CD14-positive monocyte (primary cell): ENCODE data around the gene NTNG1. TPM values are rescaled to one million over a fixed set of nuclear protein-coding genes. Genes with fewer than 3 reads are reported as not detected.

ENCODE experiments used
- DNase-seq, 3 donors: peaks; one replicate each; pipeline ENCODE4 v3.0.0-alpha.2; 2011 to 2022
- H2AFZ ChIP-seq: 2 replicates; pipeline ENCODE4 v1.6.0; 2012; ENCODE audit warnings: mild to moderate bottlenecking, low read depth, low read length, inconsistent platforms; ENCODE audit not compliant: insufficient read depth, poor library complexity, severe bottlenecking
- H3K27ac ChIP-seq, 2 donors: 1 replicate in 1 of 2; 2 replicates in 1 of 2; pipeline ENCODE4 v1.5.1; 2012 to 2013; ENCODE audit warnings: low read length in 2 of 2, control low read depth in 1 of 2, inconsistent platforms in 1 of 2, low read depth in 1 of 2, mild to moderate bottlenecking in 1 of 2
- H3K27me3 ChIP-seq, 2 donors: one replicate each; pipeline versions ENCODE4 v1.6.0 to v1.6.1; 2011 to 2013; ENCODE audit warnings: low read length in 2 of 2; ENCODE audit not compliant: control insufficient read depth in 2 of 2, insufficient read depth in 2 of 2
- H3K36me3 ChIP-seq, 2 donors: replicated peaks in 1 of 2; 1 replicate in 1 of 2; 2 replicates in 1 of 2; pipeline versions ENCODE4 v1.5.1 to v1.6.1; 2012 to 2013; ENCODE audit warnings: low read length in 2 of 2, control low read depth in 1 of 2, inconsistent platforms in 1 of 2, mild to moderate bottlenecking in 1 of 2; ENCODE audit not compliant: insufficient read depth in 2 of 2, control insufficient read depth in 1 of 2
- H3K4me1 ChIP-seq, 2 donors: 1 replicate in 1 of 2; 2 replicates in 1 of 2; pipeline versions ENCODE4 v1.5.1 to v1.6.1; 2012 to 2013; ENCODE audit warnings: low read length in 2 of 2, control low read depth in 1 of 2, inconsistent platforms in 1 of 2, mild to moderate bottlenecking in 1 of 2, moderate library complexity in 1 of 2; ENCODE audit not compliant: insufficient read depth in 2 of 2, control insufficient read depth in 1 of 2
- H3K4me2 ChIP-seq: replicated peaks from 2 replicates; pipeline ENCODE3; 2012; ENCODE audit warnings: low read length, moderate library complexity, mild to moderate bottlenecking; ENCODE audit not compliant: poor library complexity, severe bottlenecking; ENCODE audit errors: extremely low read depth
- H3K4me3 ChIP-seq, 3 experiments: fragments of 200-600 bp in 1 of 3; sonication (generic) in 1 of 3; replicated peaks in 1 of 3; 1 replicate in 2 of 3; 2 replicates in 1 of 3; pipeline ENCODE4 v1.5.1; 2011 to 2013; ENCODE audit warnings: low read length in 3 of 3, mild to moderate bottlenecking in 3 of 3, control low read depth in 2 of 3, low read depth in 2 of 3, inconsistent platforms in 1 of 3, moderate library complexity in 1 of 3
- H3K79me2 ChIP-seq: 2 replicates; pipeline ENCODE4 v1.6.0; 2012; ENCODE audit warnings: mild to moderate bottlenecking, control low read depth, inconsistent platforms, low read length, moderate library complexity; ENCODE audit not compliant: insufficient read depth
- H3K9ac ChIP-seq: 2 replicates; pipeline ENCODE4 v1.6.0; 2017; ENCODE audit warnings: low read length, mild to moderate bottlenecking; ENCODE audit not compliant: insufficient read depth, poor library complexity, severe bottlenecking
- H3K9me3 ChIP-seq, 2 donors: replicated peaks in 1 of 2; 1 replicate in 1 of 2; 2 replicates in 1 of 2; pipeline versions ENCODE4 v1.5.1 to v1.6.1; 2012 to 2013; ENCODE audit warnings: low read length in 2 of 2, control low read depth in 1 of 2; ENCODE audit not compliant: control insufficient read depth in 1 of 2, insufficient read depth in 1 of 2
- H4K20me1 ChIP-seq: 2 replicates; pipeline ENCODE4 v1.6.0; 2012; ENCODE audit warnings: mild to moderate bottlenecking, low read length, control low read depth, moderate library complexity; ENCODE audit not compliant: insufficient read depth
- H3K27ac Mint-ChIP-seq, 7 donors: one replicate each; pipeline ENCODE4 v1.8.0; 2020; ENCODE audit warnings: mild to moderate bottlenecking in 7 of 7, mixed read lengths in 7 of 7, moderate library complexity in 6 of 7, inconsistent platforms in 2 of 7
- H3K27me3 Mint-ChIP-seq, 3 donors: one replicate each; pipeline ENCODE4 v1.8.0; 2021 to 2022; ENCODE audit warnings: low read depth in 3 of 3, mild to moderate bottlenecking in 3 of 3, mixed read lengths in 3 of 3, moderate library complexity in 3 of 3, inconsistent platforms in 1 of 3
- H3K36me3 Mint-ChIP-seq, 2 donors: one replicate each; pipeline ENCODE4 v1.8.0; 2020; ENCODE audit warnings: mixed read lengths in 2 of 2, inconsistent platforms in 1 of 2, mild to moderate bottlenecking in 1 of 2
- H3K4me1 Mint-ChIP-seq: one replicate; pipeline ENCODE4 v1.8.0; 2020; ENCODE audit warnings: mild to moderate bottlenecking, mixed read lengths
- H3K4me3 Mint-ChIP-seq, 2 donors: one replicate each; pipeline ENCODE4 v1.8.0; 2020; ENCODE audit warnings: mild to moderate bottlenecking in 2 of 2, mixed read lengths in 2 of 2, moderate library complexity in 1 of 2
- H3K9me3 Mint-ChIP-seq, 7 donors: one replicate each; pipeline ENCODE4 v1.8.0; 2020 to 2022; ENCODE audit warnings: mixed read lengths in 7 of 7, mild to moderate bottlenecking in 6 of 7, moderate library complexity in 6 of 7, inconsistent platforms in 2 of 7
- WGBS: methylation state at CpG from one replicate; pipeline ENCODE4 v1.1.5; 2013; ENCODE audit warnings: missing lambda C conversion rate; ENCODE audit not compliant: insufficient coverage; 5-methylcytosine and 5-hydroxymethylcytosine counted together
- intact Hi-C, 2 donors: fragments of 100-400 bp; cut with micrococcal nuclease; formaldehyde crosslinking; loops; one replicate each; pipeline versions ENCODE4 v1.15.0 to v1.15.1; 2023
- polyA plus RNA-seq, 3 donors: library from polyadenylated mRNA; depleted of rRNA in 1 of 3; unstranded in 2 of 3; stranded (reverse) in 1 of 3; fragments of 300-500 nt in 2 of 3; fragments of >200 nt in 1 of 3; fragmentation: Illumina TruSeq in 2 of 3; gene quantifications; 1 replicate in 2 of 3; 2 replicates in 1 of 3; pipeline ENCODE4 v1.2.3, GENCODE V29; 2012 to 2021
- TF ChIP-seq, protein P1 (sequence below): fragments of 200-600 bp; IDR thresholded peaks from one replicate; pipeline ENCODE4 v1.8.0; 2022; ENCODE audit warnings: antibody characterized with exemption, mild to moderate bottlenecking

NTNG1 gene
- polyA plus RNA-seq, 3 donors, result not detected

DNA sequence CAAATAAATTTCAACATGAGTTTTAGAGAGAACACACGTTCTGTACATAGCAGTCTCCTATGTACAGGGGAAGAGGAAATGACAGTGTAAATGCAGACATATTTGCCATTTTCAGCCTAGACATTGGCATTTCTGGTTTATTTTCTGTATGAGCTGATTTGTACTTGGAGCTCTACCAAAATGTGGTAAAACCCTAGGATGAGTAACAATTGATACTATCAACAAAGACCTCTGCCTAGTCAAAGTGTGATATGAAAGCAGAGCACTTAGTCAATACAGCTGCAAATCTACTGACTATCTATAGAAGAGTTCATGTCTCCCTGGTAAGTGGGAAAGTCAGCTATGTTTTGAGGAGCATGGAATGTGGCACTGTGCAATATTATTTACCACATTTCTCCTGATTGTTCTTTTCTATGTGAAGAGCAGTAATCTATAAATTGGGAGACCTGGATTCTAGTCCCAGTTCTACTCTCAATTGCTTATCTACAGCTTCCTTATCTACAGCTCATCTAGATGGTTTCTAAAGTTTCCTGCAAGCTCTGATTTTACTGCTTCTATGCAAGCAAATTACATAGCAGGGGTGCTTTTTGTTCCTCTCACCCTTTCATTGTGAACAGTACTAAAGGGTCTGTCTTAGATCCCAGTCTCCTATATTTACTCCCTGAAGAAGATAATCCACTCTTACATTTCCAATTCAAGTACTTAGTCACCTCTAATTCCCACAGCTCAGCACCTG, 334.2 kb downstream of the NTNG1 start:
- H3K9me3 Mint-ChIP-seq, result peaks cover 0 to 3% (median 0%) of the 10 kb centered on the region in 7 donors
- H3K4me2 ChIP-seq, result no peak overlapping the region
- H3K27me3 Mint-ChIP-seq, result peaks cover 7 to 9% (median 8%) of the 10 kb centered on the region in 3 donors
- no peaks in the 10 kb centered on the region for H3K4me1 Mint-ChIP-seq
- no peak overlapping the region for H3K27ac ChIP-seq
- H3K9ac ChIP-seq, result no peak overlapping the region
- no peak overlapping the region for H3K4me3 Mint-ChIP-seq
- no CpG with 5 or more reads among the region's 1 CpG for WGBS
- no peak overlapping the region for H3K27ac Mint-ChIP-seq
- DNase-seq, result no peak
- H3K36me3 Mint-ChIP-seq, result no peaks in the 10 kb centered on the region
- no peaks in the 10 kb centered on the region for H3K4me1 ChIP-seq
- peaks cover 0 to 3% of the 10 kb centered on the region in 2 donors for H3K9me3 ChIP-seq
- H4K20me1 ChIP-seq, result no peaks in the 10 kb centered on the region
- TF ChIP-seq, protein P1, sequence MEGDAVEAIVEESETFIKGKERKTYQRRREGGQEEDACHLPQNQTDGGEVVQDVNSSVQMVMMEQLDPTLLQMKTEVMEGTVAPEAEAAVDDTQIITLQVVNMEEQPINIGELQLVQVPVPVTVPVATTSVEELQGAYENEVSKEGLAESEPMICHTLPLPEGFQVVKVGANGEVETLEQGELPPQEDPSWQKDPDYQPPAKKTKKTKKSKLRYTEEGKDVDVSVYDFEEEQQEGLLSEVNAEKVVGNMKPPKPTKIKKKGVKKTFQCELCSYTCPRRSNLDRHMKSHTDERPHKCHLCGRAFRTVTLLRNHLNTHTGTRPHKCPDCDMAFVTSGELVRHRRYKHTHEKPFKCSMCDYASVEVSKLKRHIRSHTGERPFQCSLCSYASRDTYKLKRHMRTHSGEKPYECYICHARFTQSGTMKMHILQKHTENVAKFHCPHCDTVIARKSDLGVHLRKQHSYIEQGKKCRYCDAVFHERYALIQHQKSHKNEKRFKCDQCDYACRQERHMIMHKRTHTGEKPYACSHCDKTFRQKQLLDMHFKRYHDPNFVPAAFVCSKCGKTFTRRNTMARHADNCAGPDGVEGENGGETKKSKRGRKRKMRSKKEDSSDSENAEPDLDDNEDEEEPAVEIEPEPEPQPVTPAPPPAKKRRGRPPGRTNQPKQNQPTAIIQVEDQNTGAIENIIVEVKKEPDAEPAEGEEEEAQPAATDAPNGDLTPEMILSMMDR, result no peak
- no peak overlapping the region for H2AFZ ChIP-seq
- no peaks in the 10 kb centered on the region for H3K79me2 ChIP-seq
- no peaks in the 10 kb centered on the region for H3K36me3 ChIP-seq
- no peak overlapping the region for H3K4me3 ChIP-seq
- intact Hi-C loops, result no loop called here
- H3K27me3 ChIP-seq, result peaks cover 11 to 15% of the 10 kb centered on the region in 2 donors

DNA sequence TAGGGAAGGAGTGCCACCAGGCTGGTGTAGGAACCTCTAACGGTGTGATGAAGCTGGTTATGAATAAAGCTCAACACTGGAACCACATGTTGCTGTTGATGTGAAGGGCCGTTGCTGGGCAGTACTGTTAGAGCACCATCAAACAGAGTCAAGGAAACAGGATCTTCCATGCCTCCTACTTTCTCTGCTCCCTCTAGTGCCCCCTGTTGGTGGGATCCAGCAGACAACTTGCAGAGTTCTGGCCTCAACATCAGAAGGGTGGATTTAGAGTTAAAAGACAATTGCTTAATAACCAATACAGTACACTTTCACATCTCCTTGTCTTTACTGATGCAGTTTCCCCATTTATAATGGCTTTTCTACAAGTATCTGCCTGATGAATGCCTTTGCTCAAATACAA, 336.4 kb downstream of the NTNG1 start:
- H3K9ac ChIP-seq, result no peak overlapping the region
- H3K27me3 Mint-ChIP-seq, result peaks cover 15 to 27% (median 21%) of the 10 kb centered on the region in 3 donors
- H3K27me3 ChIP-seq, result peaks cover 21 to 29% of the 10 kb centered on the region in 2 donors
- H2AFZ ChIP-seq, result no peak overlapping the region
- H4K20me1 ChIP-seq, result no peaks in the 10 kb centered on the region
- H3K79me2 ChIP-seq, result no peaks in the 10 kb centered on the region
- peaks cover 0 to 3% (median 0%) of the 10 kb centered on the region in 7 donors for H3K9me3 Mint-ChIP-seq
- no peaks in the 10 kb centered on the region for H3K36me3 Mint-ChIP-seq
- WGBS, result no CpG with 5 or more reads among the region's 2 CpGs
- H3K4me3 ChIP-seq, result no peak overlapping the region
- TF ChIP-seq, protein P1, result no peak
- intact Hi-C loops, result no loop called here
- H3K27ac Mint-ChIP-seq, result no peak overlapping the region
- no peak overlapping the region for H3K4me3 Mint-ChIP-seq
- H3K27ac ChIP-seq, result no peak overlapping the region
- no peak for DNase-seq
- H3K4me2 ChIP-seq, result no peak overlapping the region
- H3K9me3 ChIP-seq, result peaks cover 0 to 10% of the 10 kb centered on the region in 2 donors
- H3K4me1 Mint-ChIP-seq, result peaks cover 5% of the 10 kb centered on the region
- H3K4me1 ChIP-seq, result no peaks in the 10 kb centered on the region
- H3K36me3 ChIP-seq, result no peaks in the 10 kb centered on the region
